GM12872 (cell line): ENCODE measurements around the gene MPHOSPH9.

ENCODE experiments used
- CTCF ChIP-seq: IDR thresholded peaks from 3 replicates; pipeline ENCODE4 v1.5.1; 2011; ENCODE audit warnings: low read depth, mild to moderate bottlenecking, low read length, moderate library complexity; ENCODE audit not compliant: insufficient read depth

Gene MPHOSPH9

DNA sequence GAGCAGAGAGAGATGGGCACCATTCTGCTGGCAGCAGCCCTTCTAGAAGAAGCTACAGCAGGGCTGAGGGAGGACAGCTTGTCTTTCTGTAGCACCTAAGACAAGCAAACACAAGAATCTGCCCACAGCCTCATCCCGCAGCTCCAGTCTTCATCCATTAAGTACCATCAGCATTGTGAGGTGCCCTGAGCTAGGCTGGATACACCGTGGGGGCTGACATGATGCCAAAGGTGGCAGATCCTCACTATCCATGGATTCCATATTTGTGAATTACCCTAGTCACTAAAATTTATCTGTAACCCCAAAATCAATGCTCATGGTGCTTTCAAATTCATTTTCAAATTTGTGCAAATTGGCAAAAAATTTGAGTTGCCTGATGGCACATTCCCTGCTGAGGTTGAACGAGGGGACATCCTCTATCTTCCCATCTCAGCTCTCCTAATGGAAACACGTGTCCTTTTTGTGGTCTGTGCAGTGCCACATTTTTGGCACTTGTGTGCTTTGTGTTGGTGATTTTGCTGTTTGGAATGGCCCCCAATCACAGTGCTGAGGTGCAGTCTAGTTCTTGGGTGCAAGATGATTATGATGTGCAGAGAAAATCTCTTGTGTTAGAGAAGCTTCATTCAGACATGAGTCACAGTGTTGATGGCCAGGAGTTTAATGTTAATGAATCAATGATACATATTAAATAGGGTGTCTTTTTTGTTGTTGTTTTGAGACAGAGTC, 89.0 kb downstream of the MPHOSPH9 start:
- no peak for TF ChIP-seq CTCF

- no peak for TF ChIP-seq CTCF
These were observed 89.8 kb downstream of the MPHOSPH9 start for GRCh38 chr12:123142921-123143735.

GRCh38 chr12:123142518-123142840, 90.5 kb downstream of the MPHOSPH9 start:
- no peak for TF ChIP-seq CTCF

- no peak for TF ChIP-seq CTCF
These were observed 91.1 kb downstream of the MPHOSPH9 start for GRCh38 chr12:123141615-123142517.

- TF ChIP-seq CTCF: no peak
These were observed 92.0 kb downstream of the MPHOSPH9 start for GRCh38 chr12:123140676-123141614.

GRCh38 chr12:123139926-123140675, 92.8 kb downstream of the MPHOSPH9 start:
- TF ChIP-seq CTCF: no peak
